K562 (cell line): ENCODE measurements around the gene BMAL1. TPM values are rescaled to one million over a fixed set of nuclear protein-coding genes. Genes with fewer than 3 reads are reported as not detected.

ENCODE experiments used
- ATAC-seq: fragments of 200-7000 bp; cut with Tn5 transposase; 3 replicates; pipeline ENCODE4 v1.9.1; 2020; ENCODE audit warnings: moderate library complexity
- BruUV-seq: library from RNA; stranded (reverse); fragments of 400-500 nt; replicated peaks from 2 replicates; lab custom pipeline; 2021; lab: Mats Ljungman, UMichigan
- CTCF ChIA-PET: fragments of 300-600 bp; formaldehyde crosslinking; extraction: SDS; loops from one replicate; lab custom pipeline; 2021; ENCODE audit warnings: low intra/inter-chr PET ratio; lab: Yijun Ruan, JAX
- POLR2A ChIA-PET: fragments of 300-600, 350-650 bp; sonication (Branson Sonifier 250); formaldehyde crosslinking; extraction: SDS; loops from one replicate; lab custom pipeline; 2021; ENCODE audit warnings: antibody characterized with exemption, inconsistent platforms; lab: Yijun Ruan, JAX
- DNase-seq, 4 experiments: peaks; one replicate each; pipeline versions ENCODE4 v3.0.0 to v3.0.0-alpha.2; 2011 to 2018; ENCODE audit warnings: low spot score in 3 of 4, mixed read lengths in 3 of 4; ENCODE audit errors: extremely low read depth in 1 of 4
- FAIRE-seq: peaks from 2 replicates; lab custom pipeline; 2011; peaks lifted over from hg19 to GRCh38; lab: Jason Lieb, UNC
- H2AFZ ChIP-seq: 2 replicates; pipeline ENCODE4 v1.6.0; 2011; ENCODE audit warnings: low read depth, low read length, control low read depth, inconsistent platforms
- H3K27ac ChIP-seq: fragments of 200-600 bp; 3 replicates; pipeline ENCODE4 v1.8.0; 2011; ENCODE audit warnings: low read depth, mild to moderate bottlenecking, control low read depth, inconsistent platforms, low read length, moderate library complexity, mixed read lengths; ENCODE audit errors: extremely low read depth
- H3K27me3 ChIP-seq, 2 experiments: fragments of 300-600 bp in 1 of 2; 2 replicates in 1 of 2; 3 replicates in 1 of 2; pipeline versions ENCODE4 v1.6.0 to v1.8.0; 2011; ENCODE audit warnings: inconsistent platforms in 2 of 2, low read length in 2 of 2, mild to moderate bottlenecking in 1 of 2, mixed read lengths in 1 of 2, moderate library complexity in 1 of 2; ENCODE audit not compliant: control insufficient read depth in 2 of 2, insufficient read depth in 2 of 2
- H3K36me3 ChIP-seq: fragments of 300-600 bp; 3 replicates; pipeline ENCODE4 v1.8.0; 2011; ENCODE audit warnings: mild to moderate bottlenecking, low read length, inconsistent platforms; ENCODE audit not compliant: control insufficient read depth, insufficient read depth
- H3K4me1 ChIP-seq, 2 experiments: fragments of 200-600 bp in 1 of 2; replicated peaks in 1 of 2; 2 replicates in 1 of 2; 3 replicates in 1 of 2; pipeline versions ENCODE4 v1.5.1 to v1.8.0; 2011; ENCODE audit warnings: inconsistent platforms in 2 of 2, low read length in 2 of 2, mild to moderate bottlenecking in 1 of 2, mixed read lengths in 1 of 2, moderate library complexity in 1 of 2; ENCODE audit not compliant: control insufficient read depth in 2 of 2, insufficient read depth in 2 of 2
- H3K4me2 ChIP-seq: 2 replicates; pipeline ENCODE4 v1.6.1; 2011; ENCODE audit warnings: low read length, control low read depth, inconsistent platforms, mixed read lengths; ENCODE audit not compliant: insufficient read depth
- H3K4me3 ChIP-seq: fragments of 200-600 bp; sonication (generic), shearing (Covaris generic); 2 replicates; pipeline ENCODE4 v1.5.1; 2016; ENCODE audit warnings: control low read depth, inconsistent platforms
- H3K79me2 ChIP-seq: fragments of 200-600 bp; 3 replicates; pipeline ENCODE4 v1.8.0; 2011; ENCODE audit warnings: low read length, inconsistent platforms; ENCODE audit not compliant: control insufficient read depth, insufficient read depth
- H3K9ac ChIP-seq, 2 experiments: 2 replicates each; pipeline versions ENCODE4 v1.6.0 to v1.6.1; 2011; ENCODE audit warnings: low read depth in 2 of 2, low read length in 2 of 2, control low read depth in 1 of 2, inconsistent platforms in 1 of 2, mild to moderate bottlenecking in 1 of 2, mixed read lengths in 1 of 2; ENCODE audit not compliant: insufficient read depth in 1 of 2
- H3K9me1 ChIP-seq: one replicate; pipeline ENCODE4 v1.6.0; 2011; ENCODE audit warnings: inconsistent platforms, mild to moderate bottlenecking, low read length, moderate library complexity; ENCODE audit not compliant: control insufficient read depth, insufficient read depth
- H3K9me3 ChIP-seq: replicated peaks from 2 replicates; pipeline ENCODE4 v1.5.1; 2011; ENCODE audit warnings: low read depth, low read length, inconsistent platforms; ENCODE audit not compliant: control insufficient read depth, insufficient read depth
- H4K20me1 ChIP-seq: replicated peaks from 2 replicates; pipeline ENCODE4 v1.6.1; 2011; ENCODE audit warnings: low read length, inconsistent platforms, mixed read lengths; ENCODE audit not compliant: control insufficient read depth, insufficient read depth
- CBFA2T3 ChIP-seq: fragments of 450-650 bp; IDR thresholded peaks from 2 replicates; pipeline ENCODE4 v1.6.1; 2017
- FOXM1 ChIP-seq, 2 experiments: fragments of 450-650 bp in 1 of 2; sonication (generic) in 1 of 2; formaldehyde crosslinking in 1 of 2; IDR thresholded peaks; 2 replicates each; pipeline versions ENCODE4 v1.6.1 to v1.9.0; 2017 to 2022; ENCODE audit warnings: low read depth in 2 of 2, mild to moderate bottlenecking in 2 of 2, missing genetic modification reagents in 1 of 2, moderate library complexity in 1 of 2
- GTF3C2 ChIP-seq: IDR thresholded peaks from 3 replicates; pipeline ENCODE4 v1.6.1; 2011; ENCODE audit warnings: borderline replicate concordance, mild to moderate bottlenecking, moderate library complexity; ENCODE audit not compliant: insufficient read length; ENCODE audit errors: extremely low read depth
- HNRNPH1 ChIP-seq: fragments of 200-400 bp; formaldehyde crosslinking; optimal IDR thresholded peaks from 2 replicates; pipeline ENCODE3; 2017; ENCODE audit warnings: low read depth, mild to moderate bottlenecking, low read length, moderate library complexity
- MAFG ChIP-seq: fragments of 450-650 bp; conservative IDR thresholded peaks from 2 replicates; pipeline ENCODE4 v1.6.1; 2016; ENCODE audit warnings: missing genetic modification characterization, missing compliant biosample characterization
- NFXL1 ChIP-seq: fragments of 450-650 bp; formaldehyde crosslinking; IDR thresholded peaks from 2 replicates; pipeline ENCODE4 v1.4.0; 2021; ENCODE audit warnings: mild to moderate bottlenecking
- PATZ1 ChIP-seq: fragments of 250-450 bp; sonication (Bioruptor Pico); IDR thresholded peaks from 2 replicates; pipeline ENCODE4 v1.5.0; 2020; ENCODE audit warnings: mild to moderate bottlenecking, borderline replicate concordance
- PCBP1 ChIP-seq: fragments of 200-400 bp; formaldehyde crosslinking; IDR thresholded peaks from 2 replicates; pipeline ENCODE4 v1.6.1; 2018; ENCODE audit warnings: mild to moderate bottlenecking, low read depth, low read length; ENCODE audit not compliant: poor library complexity, severe bottlenecking
- RFX1 ChIP-seq: fragments of 450-650 bp; IDR thresholded peaks from 2 replicates; pipeline ENCODE4 v1.6.1; 2016; ENCODE audit warnings: mild to moderate bottlenecking, moderate library complexity
- SMARCC2 ChIP-seq: fragments of 450-650 bp; IDR thresholded peaks from 2 replicates; pipeline ENCODE4 v1.6.1; 2017; ENCODE audit warnings: antibody characterized with exemption, moderate library complexity, mild to moderate bottlenecking, low read depth
- TCF3 ChIP-seq: sonication (generic); formaldehyde crosslinking; IDR thresholded peaks from 2 replicates; pipeline ENCODE4 v1.4.0; 2020; ENCODE audit warnings: mild to moderate bottlenecking, missing genetic modification reagents
- THRA ChIP-seq: fragments of 450-650 bp; IDR thresholded peaks from 2 replicates; pipeline ENCODE4 v1.6.1; 2017; ENCODE audit warnings: mild to moderate bottlenecking, moderate library complexity
- THRB ChIP-seq: fragments of 450-650 bp; formaldehyde crosslinking; conservative IDR thresholded peaks from 2 replicates; pipeline ENCODE4 v1.4.0; 2022; ENCODE audit warnings: mild to moderate bottlenecking, missing genetic modification characterization
- ZNF311 ChIP-seq: fragments of 250-450 bp; sonication (Bioruptor Pico); IDR thresholded peaks from 2 replicates; pipeline ENCODE4 v1.4.0; 2020; ENCODE audit warnings: mild to moderate bottlenecking, moderate library complexity
- ZNF316 ChIP-seq: fragments of 450-650 bp; IDR thresholded peaks from 2 replicates; pipeline ENCODE4 v1.6.1; 2016
- ZNF57 ChIP-seq: fragments of 450-650 bp; formaldehyde crosslinking; IDR thresholded peaks from 2 replicates; pipeline ENCODE4 v1.4.0; 2020; ENCODE audit warnings: mild to moderate bottlenecking, moderate library complexity
- WGBS: fragments of 100-300 bp; shearing (Covaris generic); methylation state at CpG from one replicate; pipeline ENCODE4 v1.1.6; 2016; ENCODE audit warnings: low coverage, mixed read lengths; ENCODE audit not compliant: insufficient coverage; ENCODE audit errors: missing lambda C conversion rate; 5-methylcytosine and 5-hydroxymethylcytosine counted together
- in situ Hi-C: fragments of 300-500 bp; cut with MboI; formaldehyde crosslinking; loops from 4 replicates; pipeline ENCODE4 v1.15.0; 2018; ENCODE audit warnings: inconsistent platforms, mixed read lengths
- intact Hi-C: fragments of 100-400 bp; cut with micrococcal nuclease; formaldehyde crosslinking; loops from 2 replicates; pipeline ENCODE4 v1.14.2; 2022
- polyA plus RNA-seq, 8 experiments: library from polyadenylated mRNA; depleted of rRNA in 4 of 8; stranded (reverse) in 5 of 8; unstranded in 3 of 8; fragments of >200 nt; fragmentation: Nextera tagmentation in 2 of 8; fragmentation: Illumina TruSeq in 1 of 8; extraction: Ambion mirVana in 2 of 8; extraction: Trizol in 1 of 8; gene quantifications; 2 replicates each; pipeline versions ENCODE4 v1.2.1 to v1.2.3, GENCODE V29; 2011 to 2014; ENCODE audit warnings: inconsistent platforms in 1 of 8, missing spikeins in 1 of 8
- total RNA-seq, 7 experiments: library from RNA; depleted of rRNA in 6 of 7; stranded (reverse); fragments of >200 nt in 6 of 7; fragmentation: Illumina TruSeq in 2 of 7; extraction: Trizol in 2 of 7; gene quantifications; 2 replicates each; pipeline versions ENCODE4 v1.2.1 to v1.2.3, GENCODE V29; 2011 to 2021; ENCODE audit warnings: low replicate concordance in 1 of 7

BMAL1 gene
- total and polyA plus RNA-seq, 9 of the 15 experiments (the other 6 are each of a cell fraction or from before 2014, with no cell fraction given), result 0.14 to 2.4 (median 0.64) TPM

GRCh38 chr11:13376402-13376801, 98.8 kb downstream of the BMAL1 start:
- ChIA-PET CTCF (no interaction called here), POLR2A (interaction anchor here (0.6 kb wide), 1 partner anchor 1246 kb away, joined by 3 read pairs; no protein-coding TSS in a partner anchor)
- Histone ChIP-seq H3K4me2 (no peak overlapping the region), H3K4me1 (no peaks in the 10 kb centered on the region), H3K9me1 (no peaks in the 10 kb centered on the region), H3K36me3 (no peaks in the 10 kb centered on the region), H3K9me3 (no peaks in the 10 kb centered on the region), H3K4me3 (no peak overlapping the region), H3K79me2 (no peaks in the 10 kb centered on the region), H3K27me3 (peaks cover 0 to 6% of the 10 kb centered on the region in 2 experiments; a peak in 2 of 5 replicates), H3K9ac (no peak overlapping the region), H4K20me1 (no peaks in the 10 kb centered on the region), H3K27ac (no peak overlapping the region), H2AFZ (no peak overlapping the region)
- ATAC-seq (no peak), FAIRE-seq (no peak), DNase-seq (no peak)
- in situ Hi-C loops (no loop called here), intact Hi-C loops (no loop called here)
- TF ChIP-seq FOXM1 (IDR thresholded peaks at IDR 0.05; ENCODE audit: low read depth), result no peak
- TF ChIP-seq FOXM1 (CRISPR knock-in tag; IDR thresholded peaks at IDR 0.05; ENCODE audit: low read depth), result no peak
- TF ChIP-seq PATZ1, result no peak
- TF ChIP-seq THRB (CRISPR knock-in tag), result no peak
- TF ChIP-seq NFXL1 (CRISPR knock-in tag), result no peak
- TF ChIP-seq TCF3 (CRISPR knock-in tag), result no peak
- no peak for TF ChIP-seq ZNF311 (CRISPR knock-in tag)
- no peak for TF ChIP-seq ZNF57 (CRISPR knock-in tag)
- TF ChIP-seq ZNF316, result no peak
- no peak for TF ChIP-seq PCBP1
- no peak for TF ChIP-seq THRA
- TF ChIP-seq RFX1, result no peak
- TF ChIP-seq GTF3C2, result no peak
- TF ChIP-seq HNRNPH1, result no peak
- no peak for TF ChIP-seq SMARCC2
- no peak for TF ChIP-seq MAFG
- no peak for TF ChIP-seq CBFA2T3
- WGBS, result 0% methylated on average over 5 of the region's 5 CpGs
- no TSS peak for BruUV-seq
